Measurements from ENCODE around the gene GRIA3.

- TF ChIP-seq CTCF (IDR thresholded peaks at IDR 0.05) (no peak), POLR2A (IDR thresholded peaks at IDR 0.05) (no peak), EP300 (IDR thresholded peaks at IDR 0.05) (no peak)
Observed at GRCh38 chrX:123358457-123358856, 174.4 kb downstream of the GRIA3 start.
